Lung (tissue), 12 donors: Measurements from ENCODE around the gene CCDC14. TPM values are rescaled to one million over a fixed set of nuclear protein-coding genes. Genes with fewer than 3 reads are reported as not detected.

Experiments
- ATAC-seq: fragments of 200-7000 bp; cut with Tn5 transposase; one replicate; pipeline ENCODE4 v1.9.1; 2020; ENCODE audit warnings: moderate number of reproducible peaks; ENCODE audit not compliant: insufficient read depth, low FRiP score
- DNase-seq, 3 donors: peaks; one replicate each; pipeline ENCODE4 v3.0.0-alpha.2; 2013 to 2017
- H3K27ac ChIP-seq, 2 donors: one replicate each; pipeline ENCODE4 v1.5.1; 2013; ENCODE audit warnings: mild to moderate bottlenecking in 2 of 2, moderate library complexity in 2 of 2, control low read depth in 1 of 2, inconsistent platforms in 1 of 2, low read depth in 1 of 2, low read length in 1 of 2
- H3K27me3 ChIP-seq, 3 donors: one replicate each; pipeline ENCODE4 v1.5.1; 2013; ENCODE audit warnings: low read length in 2 of 3; ENCODE audit not compliant: control insufficient read depth in 3 of 3, insufficient read depth in 3 of 3
- H3K36me3 ChIP-seq, 4 donors: one replicate each; pipeline ENCODE4 v1.5.1; 2013; ENCODE audit warnings: low read length in 4 of 4, mild to moderate bottlenecking in 1 of 4, moderate library complexity in 1 of 4; ENCODE audit not compliant: control insufficient read depth in 4 of 4, insufficient read depth in 4 of 4
- H3K4me1 ChIP-seq, 5 donors: one replicate each; pipeline ENCODE4 v1.5.1; 2013; ENCODE audit warnings: low read length in 5 of 5, mild to moderate bottlenecking in 2 of 5, moderate library complexity in 1 of 5; ENCODE audit not compliant: control insufficient read depth in 5 of 5, insufficient read depth in 5 of 5
- H3K4me3 ChIP-seq: one replicate; pipeline ENCODE4 v1.5.1; 2013; ENCODE audit warnings: mild to moderate bottlenecking, control low read depth, moderate library complexity
- H3K9ac ChIP-seq, 2 donors: one replicate each; pipeline ENCODE4 v1.5.1; 2013; ENCODE audit warnings: low read length in 2 of 2, control low read depth in 1 of 2; ENCODE audit not compliant: insufficient read depth in 1 of 2
- H3K9me3 ChIP-seq, 4 donors: one replicate each; pipeline ENCODE4 v1.5.1; 2013; ENCODE audit warnings: low read length in 3 of 4, mild to moderate bottlenecking in 1 of 4, moderate library complexity in 1 of 4; ENCODE audit not compliant: control insufficient read depth in 4 of 4, insufficient read depth in 3 of 4
- WGBS, 2 donors: extraction: QIAGEN DNeasy Blood & Tissue Kit; methylation state at CpG; one replicate each; pipeline ENCODE4 v1.1.7; 2013; 5-methylcytosine and 5-hydroxymethylcytosine counted together
- polyA plus RNA-seq, 2 donors: library from polyadenylated mRNA; stranded (reverse); fragments of 200-250 nt; gene quantifications; one replicate each; pipeline ENCODE4 v1.2.1, GENCODE V29; 2013
- total RNA-seq, 2 donors: library from RNA; depleted of rRNA in 1 of 2; stranded (reverse); fragments of >200 nt in 1 of 2; gene quantifications; one replicate each; pipeline ENCODE4 v1.2.1, GENCODE V29; 2014 to 2021
- TF ChIP-seq, protein P1 (sequence below): IDR thresholded peaks from 2 replicates; pipeline ENCODE4 v1.5.1; 2012; ENCODE audit warnings: mild to moderate bottlenecking; ENCODE audit errors: control extremely low read depth, extremely low read depth
- donor health status: control.
- donor health status: control.
- donor health status: Bipolar disorder and iron deficiency.
- donor health status: healthy.
- donor health status: DM: yes; HTN: yes; CAD: no.

CCDC14 gene
- total and polyA plus RNA-seq, 4 donors = 12.5 to 121 (median 36.6) TPM

DNA sequence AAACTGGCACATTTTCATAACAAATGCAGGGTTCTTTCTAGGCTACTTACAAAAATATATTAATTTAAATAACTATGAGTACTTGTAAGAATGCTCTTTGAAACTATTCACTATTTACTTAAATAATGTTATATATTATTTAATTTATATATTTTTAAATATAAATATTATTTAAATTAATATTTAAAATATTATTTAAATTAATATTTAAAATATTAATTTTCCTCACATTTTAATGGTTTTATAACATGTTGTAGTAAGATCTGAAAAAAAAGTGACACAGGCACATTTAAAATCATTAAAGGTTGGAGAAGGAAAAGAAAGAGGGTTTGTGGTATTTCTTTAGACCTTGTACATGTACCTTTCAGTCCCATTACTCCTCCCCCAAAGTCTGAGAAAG, 34.6 kb downstream of the CCDC14 start:
- Histone ChIP-seq H3K9me3 (peaks cover 0 to 8% (median 4%) of the 10 kb centered on the region in 4 donors), H3K36me3 (peaks cover 2 to 50% (median 25%) of the 10 kb centered on the region in 4 donors), H3K4me3 (no peak overlapping the region), H3K27me3 (no peaks in the 10 kb centered on the region), H3K4me1 (no peaks in the 10 kb centered on the region), H3K9ac (no peak overlapping the region), H3K27ac (no peak overlapping the region)
- TF ChIP-seq, protein P1, sequence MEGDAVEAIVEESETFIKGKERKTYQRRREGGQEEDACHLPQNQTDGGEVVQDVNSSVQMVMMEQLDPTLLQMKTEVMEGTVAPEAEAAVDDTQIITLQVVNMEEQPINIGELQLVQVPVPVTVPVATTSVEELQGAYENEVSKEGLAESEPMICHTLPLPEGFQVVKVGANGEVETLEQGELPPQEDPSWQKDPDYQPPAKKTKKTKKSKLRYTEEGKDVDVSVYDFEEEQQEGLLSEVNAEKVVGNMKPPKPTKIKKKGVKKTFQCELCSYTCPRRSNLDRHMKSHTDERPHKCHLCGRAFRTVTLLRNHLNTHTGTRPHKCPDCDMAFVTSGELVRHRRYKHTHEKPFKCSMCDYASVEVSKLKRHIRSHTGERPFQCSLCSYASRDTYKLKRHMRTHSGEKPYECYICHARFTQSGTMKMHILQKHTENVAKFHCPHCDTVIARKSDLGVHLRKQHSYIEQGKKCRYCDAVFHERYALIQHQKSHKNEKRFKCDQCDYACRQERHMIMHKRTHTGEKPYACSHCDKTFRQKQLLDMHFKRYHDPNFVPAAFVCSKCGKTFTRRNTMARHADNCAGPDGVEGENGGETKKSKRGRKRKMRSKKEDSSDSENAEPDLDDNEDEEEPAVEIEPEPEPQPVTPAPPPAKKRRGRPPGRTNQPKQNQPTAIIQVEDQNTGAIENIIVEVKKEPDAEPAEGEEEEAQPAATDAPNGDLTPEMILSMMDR = no peak
- no peak for DNase-seq
- no peak for ATAC-seq

DNA sequence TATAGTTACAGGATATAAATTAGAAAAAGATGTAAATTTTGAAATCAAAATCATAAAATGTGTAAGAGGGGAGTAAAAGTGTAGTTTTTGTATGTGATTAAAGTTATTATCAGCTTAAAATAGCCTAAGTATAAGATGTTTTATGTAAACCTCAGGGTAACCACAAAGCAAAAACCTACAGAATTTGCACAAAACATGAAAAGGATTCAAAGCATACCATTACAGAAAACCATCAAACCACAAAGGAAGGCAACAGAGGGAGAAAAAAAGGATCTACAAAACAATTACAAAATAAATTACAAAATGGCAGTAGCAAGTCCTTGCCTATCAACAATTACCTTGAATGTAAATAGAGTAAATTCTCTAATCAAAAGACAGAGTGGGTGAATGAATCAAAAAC, 40.2 kb downstream of the CCDC14 start:
- Histone ChIP-seq H3K27ac (no peak overlapping the region), H3K27me3 (no peaks in the 10 kb centered on the region), H3K4me1 (no peaks in the 10 kb centered on the region), H3K9ac (no peak overlapping the region), H3K36me3 (peaks cover 2 to 59% (median 28%) of the 10 kb centered on the region in 4 donors), H3K9me3 (peaks cover 5 to 13% (median 12%) of the 10 kb centered on the region in 4 donors), H3K4me3 (no peak overlapping the region)
- no peak for DNase-seq
- TF ChIP-seq, protein P1 = no peak
- ATAC-seq = no peak

DNA sequence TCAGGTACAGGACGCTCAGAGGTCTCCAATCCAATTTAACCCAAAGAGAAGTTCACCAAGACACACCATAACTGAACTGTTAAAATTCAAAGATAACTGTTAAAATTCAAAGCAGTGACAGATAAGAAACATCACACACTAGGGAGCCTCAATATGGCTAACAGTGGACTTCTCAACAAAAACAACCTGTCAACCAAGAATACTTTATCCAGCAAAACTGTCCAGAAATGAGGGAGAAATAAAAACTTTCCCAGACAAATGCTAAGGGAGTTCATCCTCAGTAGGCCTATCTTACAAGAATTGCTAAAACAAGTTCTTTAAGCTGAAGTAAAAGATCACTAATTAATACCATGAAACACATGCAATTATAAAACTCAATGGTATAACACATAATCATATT, 40.6 kb downstream of the CCDC14 start:
- ATAC-seq (no peak), DNase-seq (peak in 1 of 3 donors; percentile 24)
- peaks cover 2 to 55% (median 27%) of the 10 kb centered on the region in 4 donors for H3K36me3 ChIP-seq

DNA sequence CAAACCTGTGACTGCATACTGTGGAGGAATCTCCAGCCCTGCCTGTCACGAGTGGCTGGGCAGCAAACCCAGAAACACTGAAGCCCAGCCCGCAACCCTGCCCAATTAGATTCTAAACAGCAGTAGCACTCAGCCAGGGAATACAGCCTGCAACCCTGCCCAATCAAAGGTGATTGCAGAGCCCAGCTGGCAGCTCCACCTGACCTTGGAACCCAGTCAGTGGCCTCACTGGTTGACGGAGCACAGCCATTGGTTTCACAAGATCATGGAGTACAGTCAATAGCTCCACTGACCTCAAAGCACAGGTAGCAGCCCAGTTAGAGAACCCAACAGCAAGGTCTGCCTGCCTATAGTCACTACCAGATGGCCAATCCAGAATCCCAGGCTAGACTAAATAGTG, 41.7 kb downstream of the CCDC14 start:
- Histone ChIP-seq H3K36me3 (peaks cover 3 to 47% (median 25%) of the 10 kb centered on the region in 4 donors), H3K27ac (no peak overlapping the region), H3K4me1 (peaks cover 0 to 4% (median 0%) of the 10 kb centered on the region in 5 donors), H3K9me3 (peaks cover 5 to 13% (median 12%) of the 10 kb centered on the region in 4 donors), H3K4me3 (no peak overlapping the region), H3K9ac (no peak overlapping the region), H3K27me3 (no peaks in the 10 kb centered on the region)
- WGBS, 2 donors = 95 to 98% methylated on average over 3 of the region's 3 CpGs
- DNase-seq (no peak), ATAC-seq (no peak)
- TF ChIP-seq, protein P1 = no peak

More for the DNA sequence above, 40.6 kb downstream of the CCDC14 start:
- WGBS, 2 donors = 96% methylated on average over 1 of the region's 1 CpG
- Histone ChIP-seq H3K27me3 (no peaks in the 10 kb centered on the region), H3K9me3 (peaks cover 5 to 13% (median 12%) of the 10 kb centered on the region in 4 donors), H3K4me3 (no peak overlapping the region), H3K9ac (no peak overlapping the region), H3K4me1 (no peaks in the 10 kb centered on the region), H3K27ac (no peak overlapping the region)
- TF ChIP-seq, protein P1 = no peak
